HepG2 (cell line): ENCODE results near the gene XK. TPM values are rescaled to one million over a fixed set of nuclear protein-coding genes. Genes with fewer than 3 reads are reported as not detected.

ENCODE experiments used
- ATAC-seq: fragments of 200-7000 bp; cut with Tn5 transposase; 3 replicates; pipeline ENCODE4 v1.9.1; 2020; ENCODE audit warnings: mild to moderate bottlenecking, moderate library complexity
- BruUV-seq: library from RNA; stranded (reverse); fragments of 400-500 nt; replicated peaks from 2 replicates; lab custom pipeline; 2021; lab: Mats Ljungman, UMichigan
- CTCF ChIA-PET: fragments of 300-600 bp; formaldehyde crosslinking; extraction: SDS; loops from one replicate; lab custom pipeline; 2021; ENCODE audit warnings: low total read pairs, inconsistent platforms, low intra/inter-chr PET ratio; lab: Yijun Ruan, JAX
- POLR2A ChIA-PET: fragments of 350-600 bp; sonication (Branson Sonifier 250); formaldehyde crosslinking; loops from one replicate; lab custom pipeline; 2020; ENCODE audit warnings: antibody characterized with exemption, inconsistent platforms; lab: Yijun Ruan, JAX
- DNase-seq: peaks from one replicate; pipeline ENCODE4 v3.0.0-alpha.2; 2015; ENCODE audit warnings: low spot score
- FAIRE-seq: peaks from 3 replicates; lab custom pipeline; 2011; peaks lifted over from hg19 to GRCh38; lab: Jason Lieb, UNC
- H2AFZ ChIP-seq: one replicate; pipeline ENCODE4 v1.6.1; 2011; ENCODE audit warnings: low read length, inconsistent platforms
- H3K27ac ChIP-seq: fragments of 300-600 bp; 3 replicates; pipeline ENCODE4 v1.8.0; 2011; ENCODE audit warnings: mixed run types, mild to moderate bottlenecking, mixed read lengths, low read length, inconsistent platforms; ENCODE audit not compliant: insufficient read depth; ENCODE audit errors: extremely low read length
- H3K27me3 ChIP-seq, 2 experiments: fragments of 200-600 bp in 1 of 2; 2 replicates in 1 of 2; 3 replicates in 1 of 2; pipeline versions ENCODE4 v1.6.0 to v1.8.0; 2011; ENCODE audit warnings: low read length in 2 of 2, mild to moderate bottlenecking in 2 of 2, moderate library complexity in 2 of 2, inconsistent platforms in 1 of 2; ENCODE audit not compliant: insufficient read depth in 2 of 2, control insufficient read depth in 1 of 2
- H3K36me3 ChIP-seq, 2 experiments: fragments of 200-600 bp in 1 of 2; replicated peaks in 1 of 2; 2 replicates in 1 of 2; 3 replicates in 1 of 2; pipeline versions ENCODE4 v1.5.1 to v1.8.0; 2011; ENCODE audit warnings: low read length in 2 of 2, inconsistent platforms in 1 of 2; ENCODE audit not compliant: insufficient read depth in 2 of 2, control insufficient read depth in 1 of 2
- H3K4me1 ChIP-seq: 2 replicates; pipeline ENCODE4 v1.5.1; 2012; ENCODE audit warnings: low read length, inconsistent platforms; ENCODE audit not compliant: insufficient read depth
- H3K4me2 ChIP-seq: 2 replicates; pipeline ENCODE4 v1.6.0; 2011; ENCODE audit warnings: low read depth, low read length, inconsistent platforms
- H3K4me3 ChIP-seq, 3 experiments: fragments of 200-600 bp in 1 of 3; sonication (generic), shearing (Covaris generic) in 1 of 3; replicated peaks in 1 of 3; 2 replicates each; pipeline ENCODE4 v1.5.1; 2011 to 2016; ENCODE audit warnings: low read length in 3 of 3, inconsistent platforms in 2 of 3, low read depth in 2 of 3, mild to moderate bottlenecking in 2 of 3, control low read depth in 1 of 3, mixed read lengths in 1 of 3; ENCODE audit not compliant: insufficient read depth in 1 of 3
- H3K79me2 ChIP-seq: one replicate; pipeline ENCODE4 v1.6.1; 2011; ENCODE audit warnings: low read length, inconsistent platforms; ENCODE audit not compliant: insufficient read depth
- H3K9ac ChIP-seq: 2 replicates; pipeline ENCODE4 v1.6.0; 2011; ENCODE audit warnings: mild to moderate bottlenecking, low read depth, low read length, inconsistent platforms; ENCODE audit not compliant: insufficient read depth
- H3K9me3 ChIP-seq: 2 replicates; pipeline ENCODE4 v1.5.1; 2012; ENCODE audit warnings: mild to moderate bottlenecking, low read length
- H4K20me1 ChIP-seq: 2 replicates; pipeline ENCODE4 v1.6.0; 2011; ENCODE audit warnings: inconsistent platforms, mild to moderate bottlenecking, low read length, moderate library complexity; ENCODE audit not compliant: insufficient read depth
- ARHGAP35 ChIP-seq: sonication (generic); formaldehyde crosslinking; IDR thresholded peaks from 2 replicates; pipeline ENCODE4 v1.9.0; 2022; ENCODE audit warnings: mild to moderate bottlenecking, inconsistent platforms, moderate library complexity, missing genetic modification reagents, borderline replicate concordance
- ETV6 ChIP-seq: sonication (generic); formaldehyde crosslinking; conservative IDR thresholded peaks from 2 replicates; pipeline ENCODE4 v1.4.0; 2020; ENCODE audit warnings: missing genetic modification reagents
- FOSL1 ChIP-seq: sonication (generic); formaldehyde crosslinking; IDR thresholded peaks from 2 replicates; pipeline ENCODE4 v1.9.0; 2021; ENCODE audit warnings: missing genetic modification reagents, borderline replicate concordance
- GATAD1 ChIP-seq: IDR thresholded peaks from 2 replicates; pipeline ENCODE4 v1.6.1; 2016; ENCODE audit warnings: missing genetic modification reagents, missing compliant biosample characterization
- GFI1 ChIP-seq: sonication (generic); formaldehyde crosslinking; IDR thresholded peaks from 2 replicates; pipeline ENCODE4 v1.5.0; 2020; ENCODE audit warnings: missing genetic modification reagents, mild to moderate bottlenecking, borderline replicate concordance
- KDM3A ChIP-seq: IDR thresholded peaks from 2 replicates; pipeline ENCODE4 v1.6.1; 2018; ENCODE audit warnings: low read depth, missing compliant biosample characterization
- SOX13 ChIP-seq, 3 experiments: fragments of 450-650 bp in 1 of 3; sonication (generic) in 1 of 3; formaldehyde crosslinking in 1 of 3; IDR thresholded peaks in 2 of 3; conservative IDR thresholded peaks in 1 of 3; 2 replicates each; pipeline versions ENCODE4 v1.5.0 to v1.6.1; 2016 to 2020; ENCODE audit warnings: antibody characterized with exemption in 1 of 3, mild to moderate bottlenecking in 1 of 3, missing compliant biosample characterization in 1 of 3, missing genetic modification reagents in 1 of 3, moderate library complexity in 1 of 3
- TSC22D2 ChIP-seq: sonication (generic); formaldehyde crosslinking; IDR thresholded peaks from 2 replicates; pipeline ENCODE4 v1.5.1; 2020; ENCODE audit warnings: missing genetic modification reagents, mild to moderate bottlenecking, borderline replicate concordance
- ZNF143 ChIP-seq: sonication (generic); formaldehyde crosslinking; IDR thresholded peaks from 2 replicates; pipeline ENCODE4 v1.4.0; 2020; ENCODE audit warnings: missing genetic modification reagents
- ZNF44 ChIP-seq: sonication (generic); formaldehyde crosslinking; IDR thresholded peaks from 2 replicates; pipeline ENCODE4 v1.5.1; 2020; ENCODE audit warnings: mild to moderate bottlenecking, missing genetic modification reagents
- ZNF674 ChIP-seq: sonication (generic); formaldehyde crosslinking; IDR thresholded peaks from 2 replicates; pipeline ENCODE4 v1.5.0; 2020; ENCODE audit warnings: low read depth, mild to moderate bottlenecking, missing genetic modification reagents
- WGBS: methylation state at CpG from one replicate; pipeline ENCODE4 v1.1.6; 2017; ENCODE audit warnings: low lambda C conversion rate; 5-methylcytosine and 5-hydroxymethylcytosine counted together
- in situ Hi-C: cut with HindIII; loops from 2 replicates; pipeline ENCODE4 v1.10.0; 2017; ENCODE audit warnings: low pct_unique_long_range_greater_than_20kb; ENCODE audit not compliant: extremely low pct_ligation_motif_present
- intact Hi-C: fragments of 100-400 bp; cut with micrococcal nuclease; formaldehyde crosslinking; loops from one replicate; pipeline ENCODE4 v1.10.0; 2022; ENCODE audit not compliant: unreplicated experiment
- polyA plus RNA-seq, 8 experiments: library from polyadenylated mRNA; depleted of rRNA in 3 of 8; stranded (reverse) in 7 of 8; unstranded in 1 of 8; fragments of >200 nt; fragmentation: Illumina TruSeq in 4 of 8; extraction: Trizol in 4 of 8; gene quantifications; 2 replicates each; pipeline versions ENCODE4 v1.2.1 to v1.2.3, GENCODE V29; 2011 to 2016; ENCODE audit warnings: low read depth in 4 of 8, missing spikeins in 1 of 8, mixed read lengths in 1 of 8; ENCODE audit not compliant: insufficient read depth in 1 of 8
- total RNA-seq, 5 experiments: library from RNA; depleted of rRNA; stranded (reverse); fragments of >200 nt; fragmentation: Illumina TruSeq; extraction: Trizol; gene quantifications; 2 replicates each; pipeline ENCODE4 v1.2.3, GENCODE V29; 2016; ENCODE audit warnings: low read depth in 1 of 5
- TF ChIP-seq, protein P1 (sequence below): sonication (generic); formaldehyde crosslinking; IDR thresholded peaks from 2 replicates; pipeline ENCODE4 v1.5.0; 2020; ENCODE audit warnings: mild to moderate bottlenecking, missing genetic modification reagents, borderline replicate concordance
- TF ChIP-seq, protein P2 (sequence below): sonication (generic); formaldehyde crosslinking; IDR thresholded peaks from 2 replicates; pipeline ENCODE4 v1.4.0; 2020; ENCODE audit warnings: missing genetic modification reagents
- TF ChIP-seq, protein P3 (sequence below): IDR thresholded peaks from 2 replicates; pipeline ENCODE4 v1.6.1; 2018; ENCODE audit warnings: missing genetic modification reagents

XK gene
- total and polyA plus RNA-seq, 2 of the 13 experiments (the other 11 are each of a cell fraction or from before 2014, with no cell fraction given) = not detected

DNA sequence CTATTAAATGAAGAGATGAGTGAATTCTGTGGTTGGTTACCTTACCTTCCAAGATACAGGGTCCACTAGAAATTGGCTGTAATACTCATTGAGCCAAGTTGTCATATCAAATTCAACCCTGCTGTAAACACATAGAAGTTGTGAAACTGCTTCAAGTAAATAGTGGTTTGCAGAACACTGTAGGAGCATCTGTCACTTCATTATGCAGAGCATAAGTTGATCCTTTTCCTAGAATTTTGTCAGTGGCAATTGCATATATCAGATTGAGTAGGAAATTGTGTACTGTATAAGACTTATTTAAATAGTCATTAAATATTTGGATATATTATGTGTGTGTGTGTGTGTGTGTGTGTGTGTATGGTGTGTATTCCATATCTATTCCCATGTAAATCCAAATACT is 8.8 kb upstream of the XK start (continued):
- TF ChIP-seq, protein P1, sequence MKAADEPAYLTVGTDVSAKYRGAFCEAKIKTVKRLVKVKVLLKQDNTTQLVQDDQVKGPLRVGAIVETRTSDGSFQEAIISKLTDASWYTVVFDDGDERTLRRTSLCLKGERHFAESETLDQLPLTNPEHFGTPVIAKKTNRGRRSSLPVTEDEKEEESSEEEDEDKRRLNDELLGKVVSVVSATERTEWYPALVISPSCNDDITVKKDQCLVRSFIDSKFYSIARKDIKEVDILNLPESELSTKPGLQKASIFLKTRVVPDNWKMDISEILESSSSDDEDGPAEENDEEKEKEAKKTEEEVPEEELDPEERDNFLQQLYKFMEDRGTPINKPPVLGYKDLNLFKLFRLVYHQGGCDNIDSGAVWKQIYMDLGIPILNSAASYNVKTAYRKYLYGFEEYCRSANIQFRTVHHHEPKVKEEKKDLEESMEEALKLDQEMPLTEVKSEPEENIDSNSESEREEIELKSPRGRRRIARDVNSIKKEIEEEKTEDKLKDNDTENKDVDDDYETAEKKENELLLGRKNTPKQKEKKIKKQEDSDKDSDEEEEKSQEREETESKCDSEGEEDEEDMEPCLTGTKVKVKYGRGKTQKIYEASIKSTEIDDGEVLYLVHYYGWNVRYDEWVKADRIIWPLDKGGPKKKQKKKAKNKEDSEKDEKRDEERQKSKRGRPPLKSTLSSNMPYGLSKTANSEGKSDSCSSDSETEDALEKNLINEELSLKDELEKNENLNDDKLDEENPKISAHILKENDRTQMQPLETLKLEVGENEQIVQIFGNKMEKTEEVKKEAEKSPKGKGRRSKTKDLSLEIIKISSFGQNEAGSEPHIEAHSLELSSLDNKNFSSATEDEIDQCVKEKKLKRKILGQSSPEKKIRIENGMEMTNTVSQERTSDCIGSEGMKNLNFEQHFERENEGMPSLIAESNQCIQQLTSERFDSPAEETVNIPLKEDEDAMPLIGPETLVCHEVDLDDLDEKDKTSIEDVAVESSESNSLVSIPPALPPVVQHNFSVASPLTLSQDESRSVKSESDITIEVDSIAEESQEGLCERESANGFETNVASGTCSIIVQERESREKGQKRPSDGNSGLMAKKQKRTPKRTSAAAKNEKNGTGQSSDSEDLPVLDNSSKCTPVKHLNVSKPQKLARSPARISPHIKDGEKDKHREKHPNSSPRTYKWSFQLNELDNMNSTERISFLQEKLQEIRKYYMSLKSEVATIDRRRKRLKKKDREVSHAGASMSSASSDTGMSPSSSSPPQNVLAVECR (CRISPR knock-in tag) = no peak
- no peak for TF ChIP-seq ARHGAP35 (CRISPR knock-in tag)
- no peak for TF ChIP-seq ZNF44 (CRISPR knock-in tag)
- TF ChIP-seq SOX13 (IDR thresholded peaks at IDR 0.05) = no peak
- TF ChIP-seq SOX13 (CRISPR knock-in tag; conservative IDR thresholded peaks at IDR 0.05 in 1 of 2, IDR thresholded peaks at IDR 0.05 in 1 of 2) = no peak
- TF ChIP-seq, protein P2, sequence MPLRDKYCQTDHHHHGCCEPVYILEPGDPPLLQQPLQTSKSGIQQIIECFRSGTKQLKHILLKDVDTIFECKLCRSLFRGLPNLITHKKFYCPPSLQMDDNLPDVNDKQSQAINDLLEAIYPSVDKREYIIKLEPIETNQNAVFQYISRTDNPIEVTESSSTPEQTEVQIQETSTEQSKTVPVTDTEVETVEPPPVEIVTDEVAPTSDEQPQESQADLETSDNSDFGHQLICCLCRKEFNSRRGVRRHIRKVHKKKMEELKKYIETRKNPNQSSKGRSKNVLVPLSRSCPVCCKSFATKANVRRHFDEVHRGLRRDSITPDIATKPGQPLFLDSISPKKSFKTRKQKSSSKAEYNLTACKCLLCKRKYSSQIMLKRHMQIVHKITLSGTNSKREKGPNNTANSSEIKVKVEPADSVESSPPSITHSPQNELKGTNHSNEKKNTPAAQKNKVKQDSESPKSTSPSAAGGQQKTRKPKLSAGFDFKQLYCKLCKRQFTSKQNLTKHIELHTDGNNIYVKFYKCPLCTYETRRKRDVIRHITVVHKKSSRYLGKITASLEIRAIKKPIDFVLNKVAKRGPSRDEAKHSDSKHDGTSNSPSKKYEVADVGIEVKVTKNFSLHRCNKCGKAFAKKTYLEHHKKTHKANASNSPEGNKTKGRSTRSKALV (CRISPR knock-in tag) = no peak
- TF ChIP-seq ETV6 = no peak

DNA sequence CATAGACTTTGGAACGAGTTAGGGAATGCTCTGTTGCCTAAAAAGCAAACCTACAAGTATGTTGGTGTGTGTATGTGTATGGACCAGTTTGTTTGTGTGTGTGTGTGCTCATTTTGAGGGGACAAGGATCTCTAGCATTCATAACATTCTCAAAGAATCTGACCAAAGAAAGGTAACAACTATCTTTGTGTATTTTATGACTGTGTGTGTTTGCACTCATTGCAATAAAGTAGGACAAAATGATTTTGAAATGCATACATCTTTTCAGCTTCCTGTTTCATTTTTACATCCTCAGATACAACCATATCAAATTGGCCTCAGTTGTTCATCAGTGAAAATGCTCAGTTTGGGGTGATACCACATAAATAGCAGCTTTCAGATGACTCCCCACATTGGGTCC is 8.3 kb upstream of the XK start:
- H3K27me3 ChIP-seq = no peaks in the 10 kb centered on the region
- TF ChIP-seq GFI1 (CRISPR knock-in tag) (no peak), TSC22D2 (CRISPR knock-in tag) (no peak), GATAD1 (CRISPR knock-in tag) (no peak), KDM3A (CRISPR knock-in tag) (no peak), FOSL1 (CRISPR knock-in tag) (no peak), ZNF674 (CRISPR knock-in tag) (no peak), ZNF143 (CRISPR knock-in tag) (no peak)
- TF ChIP-seq, protein P3, sequence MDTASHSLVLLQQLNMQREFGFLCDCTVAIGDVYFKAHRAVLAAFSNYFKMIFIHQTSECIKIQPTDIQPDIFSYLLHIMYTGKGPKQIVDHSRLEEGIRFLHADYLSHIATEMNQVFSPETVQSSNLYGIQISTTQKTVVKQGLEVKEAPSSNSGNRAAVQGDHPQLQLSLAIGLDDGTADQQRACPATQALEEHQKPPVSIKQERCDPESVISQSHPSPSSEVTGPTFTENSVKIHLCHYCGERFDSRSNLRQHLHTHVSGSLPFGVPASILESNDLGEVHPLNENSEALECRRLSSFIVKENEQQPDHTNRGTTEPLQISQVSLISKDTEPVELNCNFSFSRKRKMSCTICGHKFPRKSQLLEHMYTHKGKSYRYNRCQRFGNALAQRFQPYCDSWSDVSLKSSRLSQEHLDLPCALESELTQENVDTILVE (CRISPR knock-in tag) = no peak

More for the DNA sequence above, 8.3 kb upstream of the XK start:
- DNase-seq (no peak), FAIRE-seq (no peak), ATAC-seq (no peak)
- no TSS peak for BruUV-seq
- Histone ChIP-seq H3K4me3 (no peak overlapping the region), H3K9me3 (no peaks in the 10 kb centered on the region), H3K9ac (no peak overlapping the region), H3K79me2 (no peaks in the 10 kb centered on the region), H4K20me1 (no peaks in the 10 kb centered on the region), H3K4me1 (no peaks in the 10 kb centered on the region), H2AFZ (no peak overlapping the region), H3K4me2 (no peak overlapping the region), H3K36me3 (no peaks in the 10 kb centered on the region), H3K27ac (no peak overlapping the region)
- intact Hi-C loops = no loop called here
- in situ Hi-C loops = no loop called here
- POLR2A ChIA-PET = no interaction called here
- CTCF ChIA-PET = no interaction called here
- 0% methylated on average over 1 of the region's 1 CpG for WGBS
